K562 (cell line): ENCODE results near the gene ADGRG1. TPM values are rescaled to one million over a fixed set of nuclear protein-coding genes. Genes with fewer than 3 reads are reported as not detected.

Source experiments
- CCNT2 ChIP-seq: IDR thresholded peaks from 2 replicates; pipeline ENCODE4 v1.6.1; 2011; ENCODE audit warnings: borderline replicate concordance, low read depth, mild to moderate bottlenecking, moderate library complexity, mixed read lengths, low read length; ENCODE audit not compliant: insufficient read length; ENCODE audit errors: extremely low read depth
- ESRRA ChIP-seq: fragments of 450-650 bp; IDR thresholded peaks from 2 replicates; pipeline ENCODE4 v1.6.1; 2014; ENCODE audit warnings: low read depth, mild to moderate bottlenecking, moderate library complexity, borderline replicate concordance
- ETV6 ChIP-seq, 3 experiments: fragments of 150-350 bp in 1 of 3; sonication (generic) in 1 of 3; formaldehyde crosslinking in 1 of 3; IDR thresholded peaks; 2 replicates each; pipeline versions ENCODE4 v1.6.1 to v1.8.0; 2014 to 2022; ENCODE audit warnings: borderline replicate concordance in 2 of 3, low read depth in 2 of 3, antibody characterized with exemption in 1 of 3, low read length in 1 of 3, mild to moderate bottlenecking in 1 of 3, missing genetic modification reagents in 1 of 3
- NR3C1 ChIP-seq: sonication (generic); formaldehyde crosslinking; IDR thresholded peaks from 2 replicates; pipeline ENCODE4 v1.8.1; 2022; ENCODE audit warnings: missing genetic modification reagents
- PHB2 ChIP-seq: fragments of 450-650 bp; IDR thresholded peaks from 2 replicates; pipeline ENCODE4 v1.6.1; 2017; ENCODE audit warnings: low read depth
- PHTF2 ChIP-seq: fragments of 250-450 bp; sonication (Bioruptor Pico); IDR thresholded peaks from 2 replicates; pipeline ENCODE4 v1.5.0; 2021; ENCODE audit warnings: mild to moderate bottlenecking
- RBM39 ChIP-seq: fragments of 200-400 bp; formaldehyde crosslinking; optimal IDR thresholded peaks from 2 replicates; pipeline ENCODE3; 2018; ENCODE audit warnings: low read depth, low read length
- SRSF7 ChIP-seq: fragments of 200-400 bp; formaldehyde crosslinking; optimal IDR thresholded peaks from 2 replicates; pipeline ENCODE3; 2017; ENCODE audit warnings: mild to moderate bottlenecking, low read depth, low read length
- ZBTB8A ChIP-seq: fragments of 450-650 bp; IDR thresholded peaks from 2 replicates; pipeline ENCODE4 v1.6.1; 2018; ENCODE audit warnings: mild to moderate bottlenecking, moderate library complexity; ENCODE audit not compliant: partially characterized antibody
- ZKSCAN8 ChIP-seq: fragments of 200-800 bp; sonication (Bioruptor generic); IDR thresholded peaks from 2 replicates; pipeline ENCODE4 v1.6.1; 2016; ENCODE audit warnings: missing genetic modification characterization, missing compliant biosample characterization
- ZNF23 ChIP-seq: fragments of 250-450 bp; sonication (Bioruptor Pico); IDR thresholded peaks from 2 replicates; pipeline ENCODE4 v1.4.0; 2020; ENCODE audit warnings: mild to moderate bottlenecking
- polyA plus RNA-seq, 8 experiments: library from polyadenylated mRNA; depleted of rRNA in 4 of 8; stranded (reverse) in 5 of 8; unstranded in 3 of 8; fragments of >200 nt; fragmentation: Nextera tagmentation in 2 of 8; fragmentation: Illumina TruSeq in 1 of 8; extraction: Ambion mirVana in 2 of 8; extraction: Trizol in 1 of 8; gene quantifications; 2 replicates each; pipeline versions ENCODE4 v1.2.1 to v1.2.3, GENCODE V29; 2011 to 2014; ENCODE audit warnings: inconsistent platforms in 1 of 8, missing spikeins in 1 of 8
- total RNA-seq, 7 experiments: library from RNA; depleted of rRNA in 6 of 7; stranded (reverse); fragments of >200 nt in 6 of 7; fragmentation: Illumina TruSeq in 2 of 7; extraction: Trizol in 2 of 7; gene quantifications; 2 replicates each; pipeline versions ENCODE4 v1.2.1 to v1.2.3, GENCODE V29; 2011 to 2021; ENCODE audit warnings: low replicate concordance in 1 of 7
- TF ChIP-seq, protein P1 (sequence below): fragments of 250-450 bp; sonication (Bioruptor Pico); IDR thresholded peaks from 2 replicates; pipeline ENCODE4 v1.5.0; 2021
- TF ChIP-seq, protein P2 (sequence below): fragments of 450-650 bp; IDR thresholded peaks from 2 replicates; pipeline ENCODE4 v1.6.1; 2016; ENCODE audit warnings: mild to moderate bottlenecking
- TF ChIP-seq, protein P3 (sequence below), 2 experiments: fragments of 250-450 bp in 1 of 2; fragments of 450-650 bp in 1 of 2; sonication (Bioruptor Pico) in 1 of 2; IDR thresholded peaks; 2 replicates each; pipeline versions ENCODE4 v1.6.1 to v1.8.0; 2016 to 2021; ENCODE audit warnings: mild to moderate bottlenecking in 2 of 2, moderate library complexity in 2 of 2, missing compliant biosample characterization in 1 of 2, missing genetic modification characterization in 1 of 2
- TF ChIP-seq, protein P4 (sequence below): fragments of 250-450 bp; sonication (Bioruptor Pico); IDR thresholded peaks from 2 replicates; pipeline ENCODE4 v1.8.0; 2021; ENCODE audit warnings: borderline replicate concordance, mild to moderate bottlenecking, moderate library complexity; ENCODE audit not compliant: poor library complexity, severe bottlenecking
- TF ChIP-seq, protein P5 (sequence below), 2 experiments: fragments of 450-650 bp; IDR thresholded peaks; 2 replicates each; pipeline ENCODE4 v1.6.1; 2016

Gene ADGRG1
- total and polyA plus RNA-seq, 9 of the 15 experiments (the other 6 are each of a cell fraction or from before 2014, with no cell fraction given) = 0.04 to 0.31 (median 0.16) TPM; not detected in 6

DNA sequence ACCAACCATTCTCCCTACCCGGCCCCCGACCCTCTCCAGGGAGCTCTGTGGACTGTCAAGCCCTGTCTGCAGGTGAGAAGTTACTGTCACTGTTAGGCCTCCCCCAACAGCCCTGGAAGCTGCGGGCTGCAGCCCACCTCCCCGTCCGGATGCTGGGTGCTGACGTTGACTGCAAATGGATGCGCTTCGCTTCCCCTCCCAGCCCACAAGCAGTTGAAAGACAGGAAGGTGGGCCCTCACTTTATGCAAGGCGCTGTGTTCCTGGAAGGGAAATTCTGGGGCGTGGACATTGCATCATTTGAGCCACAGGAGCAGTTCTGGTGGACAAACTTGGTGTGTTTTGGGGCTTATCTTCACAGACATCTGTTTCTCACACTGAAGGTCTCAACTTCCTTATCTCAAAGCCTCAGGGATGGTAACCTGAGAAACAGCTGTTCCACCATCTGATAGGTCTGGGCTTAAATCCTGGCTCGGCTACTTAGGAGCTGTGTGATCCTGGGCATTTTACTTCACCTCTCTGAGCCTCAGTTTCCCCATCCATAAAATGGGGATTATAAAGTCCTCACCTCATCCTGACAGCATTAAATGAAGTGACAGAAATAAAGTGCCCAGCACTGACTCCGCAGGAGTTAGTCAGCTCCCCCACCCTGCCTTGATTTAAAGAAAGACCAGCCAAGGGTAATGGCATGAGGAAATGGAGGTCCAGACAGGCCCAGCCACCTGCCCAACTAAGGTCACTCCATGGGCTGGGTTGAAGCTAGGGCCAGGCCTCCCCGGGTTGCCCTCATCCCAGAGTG lies 61.5 kb downstream of the ADGRG1 start (continued):
- TF ChIP-seq CCNT2 (peak; percentile 99), SRSF7 (no peak), PHTF2 (CRISPR knock-in tag) (no peak), ETV6 (IDR thresholded peaks at IDR 0.05; ENCODE audit: borderline replicate concordance in 1 of 2, low read depth in 2 of 2, low read length in 1 of 2) (peak; percentile 41 to 75; a peak in 2 of 4 replicates), ETV6 (CRISPR knock-in tag; IDR thresholded peaks at IDR 0.05; ENCODE audit: borderline replicate concordance) (no peak), ZBTB8A (no peak), RBM39 (no peak), NR3C1 (CRISPR knock-in tag) (no peak), ZNF23 (CRISPR knock-in tag) (no peak), PHB2 (peak; percentile 98), ZKSCAN8 (CRISPR knock-in tag) (peak; percentile 89; the same call in 1 of the 2 replicates), ESRRA (peak; percentile 92)
- TF ChIP-seq, protein P1, sequence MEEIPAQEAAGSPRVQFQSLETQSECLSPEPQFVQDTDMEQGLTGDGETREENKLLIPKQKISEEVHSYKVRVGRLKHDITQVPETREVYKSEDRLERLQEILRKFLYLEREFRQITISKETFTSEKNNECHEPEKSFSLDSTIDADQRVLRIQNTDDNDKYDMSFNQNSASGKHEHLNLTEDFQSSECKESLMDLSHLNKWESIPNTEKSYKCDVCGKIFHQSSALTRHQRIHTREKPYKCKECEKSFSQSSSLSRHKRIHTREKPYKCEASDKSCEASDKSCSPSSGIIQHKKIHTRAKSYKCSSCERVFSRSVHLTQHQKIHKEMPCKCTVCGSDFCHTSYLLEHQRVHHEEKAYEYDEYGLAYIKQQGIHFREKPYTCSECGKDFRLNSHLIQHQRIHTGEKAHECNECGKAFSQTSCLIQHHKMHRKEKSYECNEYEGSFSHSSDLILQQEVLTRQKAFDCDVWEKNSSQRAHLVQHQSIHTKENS (CRISPR knock-in tag) = no peak
- TF ChIP-seq, protein P2, sequence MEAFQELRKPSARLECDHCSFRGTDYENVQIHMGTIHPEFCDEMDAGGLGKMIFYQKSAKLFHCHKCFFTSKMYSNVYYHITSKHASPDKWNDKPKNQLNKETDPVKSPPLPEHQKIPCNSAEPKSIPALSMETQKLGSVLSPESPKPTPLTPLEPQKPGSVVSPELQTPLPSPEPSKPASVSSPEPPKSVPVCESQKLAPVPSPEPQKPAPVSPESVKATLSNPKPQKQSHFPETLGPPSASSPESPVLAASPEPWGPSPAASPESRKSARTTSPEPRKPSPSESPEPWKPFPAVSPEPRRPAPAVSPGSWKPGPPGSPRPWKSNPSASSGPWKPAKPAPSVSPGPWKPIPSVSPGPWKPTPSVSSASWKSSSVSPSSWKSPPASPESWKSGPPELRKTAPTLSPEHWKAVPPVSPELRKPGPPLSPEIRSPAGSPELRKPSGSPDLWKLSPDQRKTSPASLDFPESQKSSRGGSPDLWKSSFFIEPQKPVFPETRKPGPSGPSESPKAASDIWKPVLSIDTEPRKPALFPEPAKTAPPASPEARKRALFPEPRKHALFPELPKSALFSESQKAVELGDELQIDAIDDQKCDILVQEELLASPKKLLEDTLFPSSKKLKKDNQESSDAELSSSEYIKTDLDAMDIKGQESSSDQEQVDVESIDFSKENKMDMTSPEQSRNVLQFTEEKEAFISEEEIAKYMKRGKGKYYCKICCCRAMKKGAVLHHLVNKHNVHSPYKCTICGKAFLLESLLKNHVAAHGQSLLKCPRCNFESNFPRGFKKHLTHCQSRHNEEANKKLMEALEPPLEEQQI = peak; percentile 95
- TF ChIP-seq, protein P3, sequence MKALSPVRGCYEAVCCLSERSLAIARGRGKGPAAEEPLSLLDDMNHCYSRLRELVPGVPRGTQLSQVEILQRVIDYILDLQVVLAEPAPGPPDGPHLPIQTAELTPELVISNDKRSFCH (CRISPR knock-in tag; IDR thresholded peaks at IDR 0.05) = no peak
- TF ChIP-seq, protein P3 (tag; IDR thresholded peaks at IDR 0.05) = peak; percentile 87
- TF ChIP-seq, protein P4, sequence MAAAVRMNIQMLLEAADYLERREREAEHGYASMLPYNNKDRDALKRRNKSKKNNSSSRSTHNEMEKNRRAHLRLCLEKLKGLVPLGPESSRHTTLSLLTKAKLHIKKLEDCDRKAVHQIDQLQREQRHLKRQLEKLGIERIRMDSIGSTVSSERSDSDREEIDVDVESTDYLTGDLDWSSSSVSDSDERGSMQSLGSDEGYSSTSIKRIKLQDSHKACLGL (CRISPR knock-in tag) = no peak
- TF ChIP-seq, protein P5, sequence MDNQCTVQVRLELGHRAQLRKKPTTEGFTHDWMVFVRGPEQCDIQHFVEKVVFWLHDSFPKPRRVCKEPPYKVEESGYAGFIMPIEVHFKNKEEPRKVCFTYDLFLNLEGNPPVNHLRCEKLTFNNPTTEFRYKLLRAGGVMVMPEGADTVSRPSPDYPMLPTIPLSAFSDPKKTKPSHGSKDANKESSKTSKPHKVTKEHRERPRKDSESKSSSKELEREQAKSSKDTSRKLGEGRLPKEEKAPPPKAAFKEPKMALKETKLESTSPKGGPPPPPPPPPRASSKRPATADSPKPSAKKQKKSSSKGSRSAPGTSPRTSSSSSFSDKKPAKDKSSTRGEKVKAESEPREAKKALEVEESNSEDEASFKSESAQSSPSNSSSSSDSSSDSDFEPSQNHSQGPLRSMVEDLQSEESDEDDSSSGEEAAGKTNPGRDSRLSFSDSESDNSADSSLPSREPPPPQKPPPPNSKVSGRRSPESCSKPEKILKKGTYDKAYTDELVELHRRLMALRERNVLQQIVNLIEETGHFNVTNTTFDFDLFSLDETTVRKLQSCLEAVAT (IDR thresholded peaks at IDR 0.05) = 0 out of 4 replicates have a peak, but pooled peaks of 1 of the 2 experiments have one; percentile 57
